ENCODE measurements around the gene CCNY.
"Not testable (repeated sequence)": the region's sequence is repeated elsewhere in the genome, so short reads cannot be mapped to it uniquely, and the experiment has no call there.

The CCNY gene

DNA sequence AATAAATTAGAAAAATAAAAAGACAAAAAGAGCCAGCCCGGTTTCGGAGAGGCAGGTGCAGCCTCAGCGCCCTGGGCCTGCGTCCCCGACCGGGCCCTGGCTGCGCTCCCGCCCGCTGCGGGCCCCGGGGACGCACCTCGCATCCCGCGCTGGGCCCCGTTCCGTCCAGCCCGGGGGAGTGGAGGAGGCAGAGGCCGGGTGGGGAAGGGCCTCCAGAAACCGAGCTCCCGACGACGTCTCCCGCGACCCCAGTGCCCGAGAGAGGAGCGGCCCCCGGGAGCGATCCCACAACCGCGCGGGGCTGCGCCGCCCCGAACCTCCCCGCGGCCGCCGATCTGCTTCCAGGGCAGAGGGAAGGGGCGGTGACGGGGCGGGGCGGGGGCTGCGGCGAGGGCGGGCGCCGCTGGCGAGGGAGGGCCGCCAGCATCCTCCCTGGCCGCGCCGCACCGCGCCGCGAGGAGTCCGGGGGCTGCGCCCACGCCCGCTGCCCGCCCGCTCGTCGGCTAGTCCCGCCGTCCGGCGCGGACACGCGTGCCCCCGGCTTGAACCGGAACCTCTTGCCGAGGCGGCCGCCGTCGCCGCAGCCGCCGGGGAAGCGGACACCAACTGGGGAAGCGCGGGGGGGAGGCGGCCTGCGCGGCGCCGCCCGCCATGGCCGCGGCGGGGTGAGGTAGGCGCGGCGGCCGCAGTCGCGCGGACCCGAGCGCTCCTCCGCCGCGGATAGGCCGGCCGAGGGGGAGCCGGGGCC, at the start of gene CCNY:
Gene CCNY, plus strand, starts transcription at position 426 of the 748 bp plus-strand sequence. CDS start 545 bp downstream, outside the sequence.
- DNase-seq, result peak in 49 of 51 donors; percentile 16 to 85 (median 66)

DNA sequence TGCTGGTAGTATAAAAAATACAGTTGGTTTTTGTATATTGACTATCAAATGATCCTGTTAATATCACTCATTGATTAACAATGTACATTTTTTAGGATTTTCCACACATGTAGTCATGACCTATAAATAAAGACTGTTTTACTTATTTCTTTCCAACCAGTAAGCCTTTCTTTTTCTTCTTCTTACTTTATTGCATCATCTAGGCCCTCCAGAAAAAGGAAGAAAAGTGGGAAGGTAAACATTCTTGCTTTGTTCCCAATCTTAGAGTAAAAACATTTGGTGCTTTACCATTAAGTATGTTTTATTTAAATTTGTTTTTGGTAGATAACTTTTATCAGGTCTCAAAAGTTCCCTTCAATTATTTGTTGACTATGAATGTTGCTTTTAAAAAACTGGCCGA, 47.1 kb upstream of the CCNY start:
- DNase-seq, result no peak

DNA sequence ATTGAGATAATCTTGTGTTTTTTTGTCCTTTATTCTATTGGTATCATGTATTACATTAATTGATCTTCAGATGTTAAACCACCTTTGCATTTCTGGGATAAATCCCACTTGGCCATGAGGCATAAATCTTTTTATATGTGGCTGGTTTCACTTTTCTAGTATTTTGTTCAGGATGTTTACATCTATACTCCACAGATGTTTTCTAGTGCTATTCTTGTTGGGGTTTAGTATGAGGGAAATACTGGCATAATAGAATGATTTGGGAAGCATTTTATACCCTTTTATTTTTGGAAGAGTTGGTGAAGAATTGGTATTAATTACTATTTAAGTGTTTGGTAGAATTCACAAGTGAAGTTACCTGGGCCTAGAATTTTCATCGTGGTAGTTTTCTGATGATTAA, 41.8 kb upstream of the CCNY start:
- no peak for DNase-seq

DNA sequence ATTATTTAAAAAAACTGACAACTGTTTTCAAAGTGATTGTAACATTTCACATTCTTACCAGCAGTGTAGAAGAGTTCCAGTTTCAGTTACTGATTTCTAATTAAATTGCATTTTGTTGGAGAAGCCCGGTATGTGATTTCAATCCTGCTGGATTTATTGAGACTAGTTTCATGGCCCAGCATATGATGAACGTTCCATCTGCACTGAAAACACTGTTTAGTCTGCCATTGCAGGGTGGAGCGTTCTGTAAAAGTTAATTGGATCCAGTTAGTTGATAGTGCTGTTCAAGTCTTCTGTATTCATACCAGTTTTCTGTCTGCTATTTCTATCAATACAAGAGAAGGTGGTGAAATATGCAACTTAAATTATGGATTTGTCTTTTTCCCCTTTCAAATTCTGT, 37.3 kb upstream of the CCNY start:
- no peak for DNase-seq

DNA sequence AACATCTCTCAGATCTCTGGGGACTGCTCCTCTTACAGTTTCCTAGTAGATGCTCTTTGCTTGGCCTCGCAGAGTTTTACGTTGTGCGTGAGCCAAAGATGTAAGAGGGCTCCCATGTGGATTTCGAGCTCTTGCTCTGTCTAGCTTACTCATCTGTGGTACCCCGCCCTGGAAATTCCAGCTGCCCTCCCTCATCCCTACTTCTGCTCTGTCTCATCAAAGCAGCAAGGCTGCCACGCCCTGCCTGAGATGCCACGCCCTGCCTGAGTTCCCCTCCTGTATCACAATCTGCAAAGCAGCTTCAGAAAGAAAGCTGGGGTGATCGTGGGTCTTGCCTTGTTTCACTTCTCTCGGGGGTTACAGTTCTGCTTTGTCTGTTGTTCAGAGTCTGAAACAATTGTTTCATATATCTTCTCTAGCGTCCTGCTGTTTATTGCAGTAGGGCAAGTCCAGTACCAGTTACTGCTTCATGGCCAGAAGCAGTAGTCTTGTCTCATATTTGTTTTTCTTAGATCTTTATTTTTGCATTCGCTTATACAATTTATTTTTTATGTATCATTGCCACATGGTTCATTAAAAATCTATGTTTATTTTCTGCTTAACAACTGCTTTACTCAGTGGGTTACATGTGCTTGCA, 36.1 kb upstream of the CCNY start:
- peak in 24 of 51 donors; percentile 3 to 40 (median 6) for DNase-seq

DNA sequence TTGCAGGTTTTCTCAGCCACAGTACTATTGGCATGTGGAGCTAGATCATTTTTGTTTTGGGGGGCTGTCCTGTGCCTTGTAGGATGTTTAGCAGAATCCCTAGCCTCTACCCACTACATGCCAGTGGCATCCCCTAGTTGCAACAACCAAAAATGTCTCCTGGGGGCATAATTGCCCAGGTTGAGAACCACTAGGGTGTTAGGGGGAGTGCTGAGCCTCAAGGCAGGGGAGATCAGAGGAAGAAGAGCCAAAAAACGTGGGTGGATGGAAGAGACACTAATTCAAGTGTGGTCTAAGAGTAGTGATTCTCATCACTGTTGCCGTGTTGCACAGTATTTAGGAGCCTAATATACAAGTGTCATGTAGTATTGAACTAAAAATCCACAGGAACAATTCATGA, 31.7 kb upstream of the CCNY start:
- no peak for DNase-seq

DNA sequence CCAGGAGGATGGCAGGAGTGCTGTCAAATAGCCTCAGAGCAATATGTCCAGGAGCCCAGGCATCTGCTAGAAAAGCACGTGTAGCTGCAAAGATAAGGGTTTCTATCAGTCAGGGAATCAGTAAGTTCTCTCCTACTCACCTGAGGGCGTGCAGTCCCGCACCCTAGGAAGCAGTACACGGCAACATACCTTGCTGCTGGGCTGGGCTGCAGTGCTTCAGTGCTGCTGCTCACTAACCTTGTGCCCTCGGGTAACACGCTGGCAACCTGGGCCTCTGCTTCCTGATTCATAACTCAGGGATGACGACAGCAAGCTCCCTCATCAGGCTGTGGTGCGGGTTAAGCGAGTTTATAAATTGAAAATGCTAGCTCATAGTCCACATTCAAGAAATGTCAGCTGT, 29.5 kb upstream of the CCNY start:
- DNase-seq, result no peak

DNA sequence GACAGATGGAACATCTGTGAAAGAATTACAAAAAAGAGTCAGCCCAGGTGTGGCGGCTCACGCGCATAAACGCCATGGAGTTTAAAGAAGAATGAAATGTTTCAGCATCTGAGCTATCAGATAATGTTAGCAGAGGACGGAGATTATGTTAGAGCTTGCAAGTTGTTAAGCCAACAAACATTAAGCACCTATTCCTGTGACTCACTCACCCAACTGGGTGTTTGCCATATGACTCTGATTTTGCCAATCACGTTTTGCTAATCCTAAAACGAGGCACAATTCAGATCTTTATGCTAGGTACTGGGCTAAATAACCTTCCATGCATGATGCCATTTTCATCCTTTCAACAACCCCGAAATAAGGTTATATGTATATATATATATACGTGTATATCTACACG, 29.0 kb upstream of the CCNY start:
- no peak for DNase-seq

DNA sequence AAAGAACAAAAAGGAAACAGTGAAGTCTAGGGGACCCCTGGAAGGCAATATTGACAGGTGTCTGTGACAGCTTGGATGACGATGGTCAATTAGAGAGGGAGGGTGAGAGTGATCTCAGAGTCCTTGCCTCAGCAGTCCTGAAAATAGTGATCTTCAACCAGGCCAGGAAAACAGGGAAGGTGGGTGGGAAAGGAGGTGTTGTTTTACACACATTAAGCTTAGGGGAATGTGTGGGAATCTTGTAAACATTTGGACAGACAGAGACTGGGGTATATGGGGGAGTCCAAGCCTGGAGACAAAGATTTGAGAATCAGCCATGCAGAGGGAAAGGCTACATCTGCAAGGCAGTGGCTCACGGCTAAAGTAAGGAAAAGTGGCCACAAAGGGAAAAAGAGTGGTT, 27.5 kb upstream of the CCNY start:
- no peak for DNase-seq

DNA sequence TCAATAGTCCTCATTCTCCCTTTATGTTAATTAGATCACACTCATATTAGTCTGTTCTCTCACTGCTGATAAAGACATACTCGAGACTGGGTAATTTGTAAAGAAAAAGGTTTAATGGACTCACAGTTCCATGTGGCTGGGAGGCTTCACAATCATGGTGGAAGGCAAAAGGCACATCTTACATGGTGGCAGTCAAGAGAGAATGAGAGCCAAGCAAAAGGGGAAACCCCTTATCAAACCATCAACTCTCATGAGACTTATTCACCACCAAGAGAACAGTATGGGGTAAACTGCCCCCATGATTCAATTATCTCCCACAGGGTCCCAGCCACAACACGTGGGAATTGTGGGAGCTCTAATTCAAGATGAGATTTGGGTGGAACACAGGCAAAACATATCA, 22.2 kb upstream of the CCNY start:
- not testable (repeated sequence) for DNase-seq

DNA sequence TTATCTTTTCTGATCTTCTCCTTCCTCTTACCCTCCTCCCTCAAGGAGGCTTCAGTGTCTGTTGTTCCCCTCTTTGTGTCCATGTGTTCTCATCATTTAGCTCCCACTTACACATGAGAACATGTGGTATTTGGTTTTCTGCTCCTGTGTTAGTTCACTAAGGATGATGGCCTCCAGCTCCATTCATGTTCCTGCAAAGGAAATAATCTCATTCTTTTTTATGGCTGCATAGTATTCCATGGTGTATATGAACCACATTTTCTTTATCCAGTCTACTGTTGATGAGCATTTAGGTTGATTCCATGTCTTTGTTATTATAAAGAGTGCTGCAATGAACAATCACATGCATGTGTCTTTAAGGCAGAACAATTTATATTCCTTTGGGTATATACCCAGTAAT, 21.1 kb upstream of the CCNY start:
- DNase-seq, result not testable (repeated sequence)

DNA sequence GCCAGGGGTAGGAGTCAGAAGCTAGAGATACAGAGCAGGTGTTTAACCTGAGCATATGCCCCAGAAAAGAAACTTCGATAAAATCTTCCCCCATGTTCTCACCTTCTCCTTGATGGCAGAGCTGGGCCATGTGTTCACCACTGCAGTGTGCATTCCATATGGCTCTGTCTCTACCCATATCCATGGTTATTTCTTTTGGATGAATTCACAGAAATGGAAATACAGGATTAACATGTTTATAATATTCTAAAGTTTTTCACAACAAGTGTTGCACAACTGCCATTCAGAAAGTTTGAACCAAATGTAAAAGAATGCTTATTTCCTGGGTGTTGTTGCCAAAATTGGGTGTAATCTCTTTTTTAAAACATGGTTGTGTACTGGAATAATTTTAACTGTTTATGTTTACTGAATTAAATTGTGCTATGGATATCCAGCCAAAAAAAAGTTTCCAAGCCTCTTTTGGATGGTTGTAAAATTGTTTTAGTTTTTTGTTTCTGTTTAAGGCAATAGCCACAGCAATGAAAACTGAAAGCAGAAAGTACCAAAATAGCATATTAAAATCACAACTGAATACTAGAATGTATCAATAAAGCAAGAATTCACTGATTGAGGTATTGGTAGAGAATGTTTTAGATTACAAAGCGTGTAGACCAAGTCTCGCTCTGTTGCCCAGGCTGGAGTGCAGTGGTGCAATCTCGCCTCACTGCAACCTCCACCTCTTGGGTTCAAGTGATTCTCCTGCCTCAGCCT, 19.9 kb upstream of the CCNY start:
- no peak for DNase-seq

DNA sequence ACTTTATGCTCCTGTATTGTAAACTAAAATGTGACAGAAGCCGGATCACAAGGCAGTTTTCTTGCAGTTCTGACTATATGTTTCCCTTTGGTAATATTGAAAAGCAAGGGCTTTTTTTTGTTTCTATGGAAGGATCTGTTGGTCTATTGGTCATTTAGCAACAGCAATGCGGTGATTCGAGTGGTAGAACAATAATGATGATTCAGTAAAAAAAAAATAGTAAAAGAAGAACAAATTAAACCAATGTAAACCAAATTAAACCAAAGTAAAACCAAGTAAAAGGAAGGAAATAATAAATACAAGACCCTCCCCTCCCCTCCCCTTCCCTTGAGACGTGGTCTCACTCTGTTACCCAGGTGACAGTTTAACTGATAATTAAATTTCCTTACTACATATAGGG, 17.8 kb upstream of the CCNY start:
- DNase-seq, result no peak

DNA sequence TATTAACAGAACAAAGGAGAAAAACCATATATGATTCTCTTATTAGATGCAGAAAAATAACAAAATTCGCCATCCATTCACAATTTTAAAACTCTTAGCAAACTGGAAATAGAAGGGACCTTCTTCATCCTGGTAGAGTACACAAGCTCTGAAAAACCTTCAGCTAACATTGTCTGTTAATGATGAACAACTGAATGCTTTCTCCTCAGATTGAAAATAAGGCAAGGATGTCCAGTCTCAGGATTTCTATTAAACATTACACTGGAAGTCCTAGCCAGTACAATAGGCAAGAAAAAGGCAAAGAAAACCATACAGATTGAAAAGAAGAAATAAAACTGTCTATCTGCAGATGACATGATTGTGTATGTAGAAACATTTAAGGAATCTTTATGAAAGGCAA, 16.0 kb upstream of the CCNY start:
- no peak for DNase-seq

DNA sequence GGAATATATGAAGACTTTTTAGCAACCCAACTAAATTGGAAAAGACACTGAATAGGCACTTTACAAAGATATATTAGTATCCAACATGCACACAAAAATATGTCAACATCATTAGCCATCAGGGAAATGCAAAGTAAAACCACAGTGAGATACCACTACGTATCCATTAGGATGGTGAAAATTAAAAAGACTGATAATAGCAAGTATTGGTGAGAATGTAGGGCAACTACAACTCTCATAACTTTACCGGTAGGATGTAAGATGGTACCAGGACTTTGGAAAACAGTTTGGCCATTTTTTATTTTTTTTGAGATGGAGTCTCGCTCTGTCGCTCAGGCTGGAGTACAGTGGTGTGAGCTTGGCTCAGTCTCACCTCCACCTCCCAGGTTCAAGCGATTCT, 13.7 kb upstream of the CCNY start:
- DNase-seq, result no peak

DNA sequence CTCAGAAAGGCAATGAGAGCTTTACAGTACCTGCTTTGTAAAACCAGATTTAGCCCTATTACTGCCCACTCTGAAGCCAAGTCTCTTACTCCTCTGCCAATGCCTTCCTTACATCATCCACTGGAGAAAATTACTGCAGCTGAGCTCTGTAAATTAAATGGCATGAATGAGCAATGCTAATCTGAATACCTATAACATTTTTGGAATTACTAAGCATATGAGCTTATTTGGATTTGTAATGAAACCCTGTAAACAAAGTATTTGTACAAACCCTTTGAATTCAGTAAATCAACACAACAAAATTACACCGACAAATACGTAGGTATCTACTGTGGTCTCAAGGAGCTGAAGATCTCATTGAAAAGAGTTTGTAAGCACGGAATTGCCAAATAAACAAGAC, 12.1 kb upstream of the CCNY start:
- no peak for DNase-seq

DNA sequence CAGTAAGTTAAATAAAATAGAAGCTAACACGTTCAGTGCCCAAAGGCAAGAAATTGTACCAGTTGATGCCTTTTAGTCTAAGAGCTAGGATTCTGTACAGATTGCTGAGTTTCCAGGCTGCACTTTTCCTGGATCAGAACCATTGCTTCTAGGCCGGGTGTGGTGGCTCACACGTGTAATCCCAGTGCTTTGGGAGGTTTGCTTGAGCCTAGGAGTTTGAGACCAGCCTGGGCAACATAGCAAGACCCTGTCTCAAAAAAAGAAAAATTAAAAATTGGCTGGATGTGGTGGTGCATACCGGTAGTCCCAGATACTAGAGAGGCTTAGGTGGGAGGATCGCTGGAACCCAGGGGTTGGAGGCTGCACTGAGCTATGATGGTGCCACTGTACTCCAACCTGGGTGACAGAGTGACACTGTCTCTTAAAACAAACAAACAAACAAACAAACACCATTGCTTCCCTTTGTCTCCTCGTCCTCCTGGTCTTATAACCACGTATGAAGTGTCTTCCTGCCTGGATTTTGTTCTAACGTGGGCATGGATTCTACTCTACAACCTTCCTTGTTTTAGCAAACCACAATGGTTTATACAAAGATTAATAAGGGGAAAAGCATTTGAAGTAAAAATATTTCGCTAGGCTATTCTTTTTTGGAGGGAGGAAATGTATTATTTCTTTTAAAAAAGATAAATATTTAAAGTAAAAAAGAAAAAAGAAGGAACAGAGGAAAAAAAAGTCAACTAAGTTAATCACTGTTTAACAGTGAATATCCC, 9.7 kb upstream of the CCNY start:
- DNase-seq, result no peak

DNA sequence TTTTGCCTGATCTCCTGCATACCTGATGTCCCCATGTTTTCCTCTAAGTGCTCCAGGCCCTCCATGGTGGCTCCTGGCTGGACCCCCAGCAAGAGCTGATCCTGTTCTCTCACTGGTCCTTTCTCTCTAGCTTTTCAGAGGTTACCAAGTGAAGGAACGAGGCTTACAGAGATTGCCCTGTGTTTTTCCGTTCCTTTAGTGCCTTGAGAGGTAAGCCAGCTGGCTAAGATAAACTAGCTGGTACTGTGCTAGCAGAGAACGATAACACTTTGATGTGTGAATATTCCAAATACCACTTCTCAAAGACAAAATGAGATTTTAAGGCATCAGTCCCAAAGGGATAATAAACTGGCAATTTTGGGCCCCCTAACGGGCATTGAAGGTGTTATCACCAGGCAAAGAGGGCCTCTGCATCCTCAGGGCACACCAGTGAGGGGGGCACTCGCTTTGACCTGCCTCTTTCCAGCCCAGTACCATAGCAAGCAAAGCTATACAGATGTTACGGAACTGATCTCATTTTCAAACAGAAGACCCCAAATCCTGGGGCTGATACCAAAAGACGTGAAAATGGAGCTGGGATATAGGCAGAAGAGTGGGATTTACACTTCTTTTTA, 8.4 kb upstream of the CCNY start:
- no peak for DNase-seq

DNA sequence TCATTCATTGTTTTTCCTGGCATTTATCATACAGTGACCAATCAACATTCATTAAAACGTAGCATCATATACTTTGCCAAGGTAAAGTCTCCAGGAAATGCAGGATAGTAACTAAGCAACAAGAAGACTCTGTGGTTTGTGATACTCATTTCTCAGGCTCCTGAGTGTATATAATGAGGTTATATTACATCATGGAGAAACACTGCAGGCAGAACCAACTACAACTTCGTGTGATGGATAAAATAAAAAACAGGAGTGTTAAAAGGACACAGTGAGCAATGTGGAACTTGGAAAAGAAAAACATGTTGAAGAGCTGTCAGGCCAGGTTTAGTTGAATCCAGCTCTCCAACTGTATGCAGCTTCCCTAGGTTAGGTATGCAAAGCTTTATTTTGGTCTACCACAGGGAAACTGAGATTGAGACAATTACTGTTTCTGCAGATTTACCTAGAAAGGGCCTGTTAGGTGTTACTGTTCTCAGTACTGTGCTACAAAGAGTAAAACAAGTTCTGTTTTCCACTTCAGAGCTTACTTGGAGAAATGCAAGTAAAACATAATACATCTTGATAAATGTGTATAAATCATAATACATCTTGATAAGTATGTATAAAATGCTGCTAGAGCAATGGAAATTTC, 7.8 kb upstream of the CCNY start:
- no peak for DNase-seq

DNA sequence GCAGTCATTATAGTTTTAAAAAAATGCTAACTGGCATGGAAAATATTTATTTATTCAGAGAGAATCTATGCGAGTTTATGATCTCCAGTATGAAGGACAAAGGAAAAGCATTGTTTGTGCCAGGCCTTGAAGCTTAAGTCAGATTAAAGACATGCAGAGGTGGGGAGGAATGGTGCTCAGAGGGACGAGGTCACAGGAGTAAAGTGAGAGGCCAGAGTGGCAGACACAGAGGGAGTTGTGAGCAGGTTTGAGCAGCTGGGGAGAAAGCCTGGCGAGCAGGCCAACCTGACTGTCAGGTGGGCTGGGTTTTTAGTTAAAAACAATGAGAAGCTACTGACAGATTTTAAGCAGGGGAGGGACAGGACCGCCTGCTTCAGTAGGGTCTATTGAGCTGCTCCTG, 6.8 kb upstream of the CCNY start:
- no peak for DNase-seq

All from hypothalamus (tissue), 51 donors.